ENCODE results near the gene MLYCD.

DNA sequence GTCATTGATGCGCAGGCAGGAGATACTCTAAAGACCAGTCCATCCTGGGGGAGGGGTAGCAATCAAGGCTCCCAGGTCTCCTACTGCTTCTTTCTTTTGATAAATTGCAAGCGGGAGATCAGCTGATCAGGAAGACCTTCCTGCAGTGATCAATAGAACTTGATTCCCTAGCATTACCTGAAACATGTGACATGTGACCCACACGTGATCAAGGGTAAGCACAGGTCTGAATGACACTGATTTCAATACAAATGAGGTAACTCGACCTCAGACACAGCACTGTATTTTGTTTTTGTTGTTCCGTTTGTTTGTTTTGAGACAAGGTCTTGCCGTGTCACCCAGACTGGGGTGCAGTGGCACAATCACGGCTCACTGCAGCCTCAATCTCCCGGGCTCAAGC lies 39.6 kb upstream of the MLYCD start:
- TF ChIP-seq, protein P1, sequence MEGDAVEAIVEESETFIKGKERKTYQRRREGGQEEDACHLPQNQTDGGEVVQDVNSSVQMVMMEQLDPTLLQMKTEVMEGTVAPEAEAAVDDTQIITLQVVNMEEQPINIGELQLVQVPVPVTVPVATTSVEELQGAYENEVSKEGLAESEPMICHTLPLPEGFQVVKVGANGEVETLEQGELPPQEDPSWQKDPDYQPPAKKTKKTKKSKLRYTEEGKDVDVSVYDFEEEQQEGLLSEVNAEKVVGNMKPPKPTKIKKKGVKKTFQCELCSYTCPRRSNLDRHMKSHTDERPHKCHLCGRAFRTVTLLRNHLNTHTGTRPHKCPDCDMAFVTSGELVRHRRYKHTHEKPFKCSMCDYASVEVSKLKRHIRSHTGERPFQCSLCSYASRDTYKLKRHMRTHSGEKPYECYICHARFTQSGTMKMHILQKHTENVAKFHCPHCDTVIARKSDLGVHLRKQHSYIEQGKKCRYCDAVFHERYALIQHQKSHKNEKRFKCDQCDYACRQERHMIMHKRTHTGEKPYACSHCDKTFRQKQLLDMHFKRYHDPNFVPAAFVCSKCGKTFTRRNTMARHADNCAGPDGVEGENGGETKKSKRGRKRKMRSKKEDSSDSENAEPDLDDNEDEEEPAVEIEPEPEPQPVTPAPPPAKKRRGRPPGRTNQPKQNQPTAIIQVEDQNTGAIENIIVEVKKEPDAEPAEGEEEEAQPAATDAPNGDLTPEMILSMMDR (IDR thresholded peaks at IDR 0.05), result no peak
- TF ChIP-seq POLR2A (IDR thresholded peaks at IDR 0.05) (no peak), EP300 (IDR thresholded peaks at IDR 0.05; ENCODE audit: low read depth) (no peak)
